GM19035 (cell line): Measurements from ENCODE around the gene KCNN2.
"Not testable (repeated sequence)": the region's sequence is repeated elsewhere in the genome, so short reads cannot be mapped to it uniquely, and the experiment has no call there.

Experiments used
- ATAC-seq: cut with Tn5 transposase; IDR thresholded peaks from one replicate; pipeline ENCODE4 v1.9.1; 2021; ENCODE audit not compliant: unreplicated experiment

The KCNN2 gene

DNA sequence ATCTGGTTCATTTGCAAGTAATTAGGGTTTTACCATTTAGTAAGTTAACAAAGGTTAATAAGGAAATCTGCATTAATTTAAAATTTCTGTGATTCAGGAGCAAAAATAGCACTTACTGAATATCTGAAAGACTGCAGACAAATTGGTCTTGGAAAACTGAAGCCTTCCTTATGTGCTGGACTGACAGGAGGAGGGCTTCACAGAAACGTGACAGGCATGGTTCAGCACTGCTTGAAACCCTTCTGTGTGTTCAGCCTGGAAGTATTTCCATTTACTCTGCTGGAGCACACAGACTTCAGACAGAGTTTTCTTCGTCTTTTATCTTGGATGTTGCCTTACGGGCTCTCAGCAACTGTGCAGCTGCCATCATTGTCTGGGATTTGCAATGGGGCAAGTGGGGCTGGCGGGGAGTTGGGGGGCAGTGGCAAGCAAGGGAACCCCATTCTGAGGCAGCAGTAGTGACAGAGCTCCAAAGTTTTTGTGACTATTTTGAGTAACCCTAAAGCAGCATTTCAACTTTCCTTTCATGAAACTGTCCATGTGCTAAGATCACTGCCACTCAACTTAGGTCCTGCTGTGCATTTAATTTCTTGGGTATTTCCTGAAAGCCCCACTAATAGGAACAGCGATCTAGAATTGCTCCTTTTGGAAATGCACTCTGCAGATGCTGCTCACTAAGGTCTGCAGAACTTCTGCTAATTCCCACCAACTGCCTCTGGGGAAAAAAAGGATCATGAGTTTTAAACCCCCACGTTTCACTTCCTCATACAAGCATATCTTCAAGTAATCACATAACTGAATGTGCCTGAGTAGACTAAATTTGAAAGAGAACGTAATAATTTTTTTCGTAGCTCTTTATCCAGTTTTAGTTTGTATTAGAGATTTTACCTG, 56.6 kb downstream of the KCNN2 start:
- peak; percentile 91 for ATAC-seq

DNA sequence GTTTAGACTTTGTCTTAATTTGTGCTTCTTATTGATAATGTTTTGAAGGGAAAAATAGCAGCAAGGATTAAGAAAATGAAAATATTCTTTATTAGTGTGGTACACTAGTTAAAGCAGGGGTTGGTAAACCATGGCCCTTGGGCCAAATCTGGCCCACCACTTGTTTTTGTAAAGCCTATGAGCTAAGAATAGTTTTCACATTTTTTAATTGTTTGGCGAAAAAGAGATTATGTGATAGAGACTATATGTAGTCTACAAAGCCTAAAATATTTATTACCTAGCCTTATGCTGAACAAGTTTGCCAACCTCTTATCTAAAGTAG, 57.2 kb downstream of the KCNN2 start:
- ATAC-seq = peak; percentile 15

DNA sequence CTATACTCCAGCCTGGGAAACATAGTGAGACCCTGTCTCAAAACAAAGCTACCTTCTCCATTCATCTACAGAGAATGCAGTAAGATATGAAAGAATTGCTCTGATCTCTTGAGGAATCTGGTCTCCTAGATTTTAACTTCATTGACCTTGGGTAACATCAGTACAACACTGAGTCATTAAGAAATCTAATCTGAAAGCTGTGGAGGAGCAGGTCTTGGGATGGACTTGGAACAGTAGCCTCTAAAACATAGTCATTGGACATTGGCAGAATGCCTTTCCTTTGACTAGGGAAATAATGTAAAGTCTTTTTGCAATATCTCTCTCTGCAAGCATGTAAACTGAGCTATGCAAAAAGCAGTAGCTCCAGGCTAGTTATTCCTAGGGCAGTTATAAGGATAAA, 58.1 kb downstream of the KCNN2 start:
- ATAC-seq = no peak

DNA sequence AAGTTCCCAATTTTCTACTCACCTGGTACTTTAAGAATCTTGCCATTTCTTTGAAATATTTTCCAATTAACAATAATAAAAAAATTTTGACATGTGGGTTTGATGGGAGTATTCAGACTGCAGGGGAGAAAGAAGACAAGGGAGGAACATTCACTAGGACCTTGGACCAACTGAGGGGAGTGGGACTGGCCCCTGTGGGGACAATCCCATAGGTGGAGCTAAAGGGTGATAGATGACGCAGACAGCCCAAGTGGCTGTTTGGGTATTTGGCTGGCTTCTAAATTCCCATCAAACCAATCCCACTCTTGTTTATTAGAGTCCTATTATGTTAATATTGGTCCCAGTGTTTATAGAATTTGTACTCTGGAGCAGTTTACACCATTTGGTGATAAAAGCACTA, 65.3 kb downstream of the KCNN2 start:
- no peak for ATAC-seq

DNA sequence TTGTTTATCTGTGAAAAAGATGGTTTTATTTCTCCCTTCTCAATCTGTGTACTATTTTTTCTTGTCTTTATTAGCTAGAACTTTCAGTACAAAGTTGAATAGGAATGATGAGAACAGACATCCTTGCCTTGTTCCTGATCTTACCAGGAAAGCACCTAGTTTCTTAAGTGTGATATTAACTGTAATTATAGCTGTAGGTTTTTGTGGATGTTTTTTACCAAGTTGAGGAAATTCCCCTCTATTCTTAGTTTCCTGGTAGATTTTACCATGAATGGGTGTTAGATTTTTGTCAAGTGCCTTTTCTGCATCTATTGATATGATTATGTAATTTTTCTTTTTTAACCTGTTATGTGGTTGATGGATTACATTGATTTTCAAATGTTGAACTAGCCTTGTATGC, 68.7 kb downstream of the KCNN2 start:
- ATAC-seq = no peak

DNA sequence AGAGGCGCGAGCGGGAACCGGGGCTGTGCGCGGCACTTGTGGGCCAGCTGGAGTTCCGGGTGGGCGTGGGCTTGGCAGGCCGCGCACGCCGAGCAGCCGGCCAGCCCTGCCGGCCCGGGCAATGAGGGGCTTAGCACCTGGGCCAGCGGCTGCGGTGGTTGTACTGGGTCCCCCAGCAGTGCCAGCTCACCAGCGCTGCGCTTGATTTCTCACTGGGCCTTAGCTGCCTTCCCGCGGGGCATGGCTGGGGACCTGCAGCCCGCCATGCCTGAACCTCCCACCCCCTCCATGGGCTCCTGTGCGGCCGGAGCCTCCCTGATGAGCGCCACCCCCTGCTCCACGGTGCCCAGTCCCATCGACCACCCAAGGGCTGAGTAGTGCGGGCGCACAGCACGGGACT, 70.8 kb downstream of the KCNN2 start:
- not testable (repeated sequence) for ATAC-seq

DNA sequence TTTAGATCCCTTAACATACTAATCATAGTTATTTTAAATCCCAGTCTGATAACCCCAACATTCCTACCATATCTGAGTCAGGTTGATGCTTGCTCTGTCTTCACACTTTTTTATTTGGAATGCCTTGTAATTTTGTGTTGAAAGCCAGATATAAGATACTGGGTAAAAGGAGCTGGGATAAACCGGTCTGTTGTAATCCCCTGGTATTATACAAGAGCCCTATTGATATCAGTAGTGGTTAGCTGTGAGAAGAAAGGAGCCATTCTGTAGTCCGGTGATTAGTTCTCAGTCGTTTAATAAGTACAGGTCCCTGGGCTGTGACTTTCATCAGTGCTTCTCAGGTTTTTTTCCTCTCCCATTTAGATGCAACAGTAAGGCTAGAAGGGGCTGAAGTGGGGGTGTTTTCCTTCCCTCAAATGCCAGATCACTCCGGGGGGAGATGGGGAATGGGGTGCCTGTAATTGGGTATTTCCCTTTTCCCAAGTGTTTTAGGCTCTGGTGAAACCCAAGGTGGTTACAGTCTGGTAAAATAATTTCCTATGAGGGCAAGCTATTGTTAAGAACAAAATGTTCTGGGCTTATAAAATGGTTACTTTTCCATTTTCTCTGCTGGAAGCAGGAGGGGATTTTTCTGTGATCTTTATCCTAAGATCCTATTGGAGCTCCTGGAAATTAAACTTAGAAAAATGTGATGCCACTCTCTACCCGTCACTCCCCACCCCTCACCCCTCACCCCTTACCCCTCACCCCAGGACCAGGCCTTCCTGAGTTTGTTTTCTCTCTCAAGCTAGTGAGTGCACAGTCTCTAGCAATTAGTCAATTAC, 72.7 kb downstream of the KCNN2 start:
- ATAC-seq = no peak

DNA sequence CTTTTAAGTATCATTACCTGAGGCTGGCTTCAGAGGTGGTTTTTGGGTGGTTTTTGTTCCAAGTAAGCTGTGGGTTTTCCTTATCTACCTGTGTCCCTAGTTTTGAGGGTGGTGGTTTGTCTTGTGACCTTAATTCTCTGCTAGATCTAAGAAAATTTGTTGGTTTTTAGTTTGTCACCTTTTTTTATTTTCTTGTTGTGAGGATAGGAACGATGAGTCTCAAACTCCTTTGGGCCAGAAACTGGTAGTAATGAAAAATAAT, 73.3 kb downstream of the KCNN2 start:
- ATAC-seq = no peak

DNA sequence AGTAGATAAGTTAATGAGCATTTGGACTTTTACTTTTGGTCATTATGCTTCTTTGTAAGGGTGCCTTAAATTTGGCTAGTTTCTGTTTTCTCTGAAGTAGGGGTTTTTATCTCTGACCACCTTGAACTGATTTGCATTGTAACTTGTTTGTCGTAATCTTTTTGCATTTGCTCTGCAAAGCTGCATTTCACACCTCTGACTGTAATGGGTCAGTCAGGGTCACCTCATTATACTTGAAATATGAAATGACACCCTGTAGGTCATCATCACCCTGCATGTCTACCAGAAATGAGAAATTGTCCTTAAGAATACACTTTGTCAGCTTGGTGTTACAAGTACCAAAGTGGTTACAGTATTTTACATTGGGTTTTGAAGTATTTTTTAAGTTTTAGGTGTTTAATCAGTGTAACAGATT, 74.0 kb downstream of the KCNN2 start:
- peak; percentile 86 for ATAC-seq

DNA sequence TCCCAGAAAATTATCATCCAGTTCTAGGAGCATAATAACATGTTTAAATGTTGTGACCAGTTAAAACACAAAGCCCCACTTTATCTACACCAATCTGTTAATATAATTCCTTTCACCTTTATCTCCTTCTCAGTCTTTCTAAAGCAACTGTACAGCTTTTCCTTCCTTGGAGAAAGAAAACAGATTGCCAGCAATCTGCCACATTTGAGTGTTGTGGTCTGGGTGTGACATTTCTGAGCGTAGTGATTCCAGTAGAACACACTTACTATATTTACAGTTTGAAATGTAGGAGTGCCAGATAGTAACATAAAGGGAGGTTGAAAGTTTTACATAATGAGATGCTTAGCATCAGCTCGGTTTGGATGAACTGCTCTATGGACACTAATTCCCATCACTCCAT, 76.1 kb downstream of the KCNN2 start:
- ATAC-seq = no peak

DNA sequence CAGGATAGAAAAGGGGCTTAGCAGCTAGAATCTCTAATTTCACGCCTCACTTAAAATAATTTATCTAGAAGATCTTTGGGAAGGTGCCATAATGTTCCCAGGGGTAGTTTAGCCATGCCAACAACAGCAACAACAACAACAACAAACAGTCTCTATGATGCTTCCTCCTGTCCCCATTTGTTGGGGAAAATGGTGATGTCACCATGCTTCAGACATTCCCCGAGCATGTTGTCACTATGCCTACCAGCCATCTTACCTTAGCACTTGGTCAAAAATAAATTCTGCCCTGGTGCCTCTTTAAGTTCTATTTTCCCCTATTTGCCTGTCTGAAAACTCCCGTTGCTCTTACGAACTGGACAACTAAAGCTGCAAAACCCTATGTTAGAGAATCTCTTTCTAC, 76.6 kb downstream of the KCNN2 start:
- no peak for ATAC-seq

DNA sequence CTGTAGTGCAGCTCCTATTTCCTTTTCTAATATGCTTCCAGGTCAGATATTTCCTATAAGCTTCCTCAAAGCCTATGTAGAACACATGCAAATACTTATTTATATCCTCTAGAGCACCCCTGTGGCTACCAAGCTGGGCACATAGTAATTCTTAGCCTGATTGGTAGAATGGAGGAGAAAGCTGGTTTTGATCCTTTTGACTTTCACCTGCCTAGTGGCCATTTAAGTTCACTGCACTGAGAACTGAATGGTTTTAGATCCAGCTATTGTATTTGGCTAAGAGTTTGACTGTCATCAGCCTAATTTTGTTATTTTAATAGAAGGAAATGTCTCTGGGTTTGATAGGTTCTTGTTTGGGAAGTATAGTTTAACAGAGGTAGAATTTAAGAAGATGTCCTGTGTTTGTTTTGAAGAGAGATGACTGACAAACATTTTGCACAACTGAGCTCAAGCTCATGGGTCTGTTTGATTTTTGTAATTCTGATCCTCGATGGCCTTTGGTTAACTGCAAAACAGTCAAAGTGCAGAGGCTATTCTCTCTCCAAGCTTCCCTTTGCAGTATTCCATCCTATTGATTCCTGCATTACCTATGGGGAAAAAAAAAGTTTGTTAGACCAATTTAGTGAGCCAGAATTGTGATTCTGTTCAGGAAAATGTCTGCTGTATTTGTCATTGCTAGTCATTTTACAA, 85.4 kb downstream of the KCNN2 start:
- peak; percentile 30 for ATAC-seq

DNA sequence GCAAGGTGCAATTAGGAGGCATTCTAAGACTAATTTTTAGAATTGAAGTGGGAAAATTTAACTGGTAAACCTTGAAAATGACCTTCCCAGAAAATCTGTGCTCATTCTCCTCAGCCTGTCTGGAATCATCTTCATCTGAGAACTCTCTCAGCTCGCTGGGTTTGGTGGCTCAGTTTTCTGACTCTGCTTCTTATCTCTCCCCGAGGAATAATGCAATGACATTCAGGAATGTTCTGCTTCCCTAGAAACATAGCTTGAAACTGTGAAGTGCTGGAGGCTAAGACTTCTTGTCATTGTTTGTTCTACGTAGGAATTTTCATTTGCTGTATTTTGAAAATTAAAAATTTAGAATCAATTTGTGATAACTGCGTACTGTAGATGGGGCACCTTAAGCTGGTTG, 86.6 kb downstream of the KCNN2 start:
- ATAC-seq = no peak

DNA sequence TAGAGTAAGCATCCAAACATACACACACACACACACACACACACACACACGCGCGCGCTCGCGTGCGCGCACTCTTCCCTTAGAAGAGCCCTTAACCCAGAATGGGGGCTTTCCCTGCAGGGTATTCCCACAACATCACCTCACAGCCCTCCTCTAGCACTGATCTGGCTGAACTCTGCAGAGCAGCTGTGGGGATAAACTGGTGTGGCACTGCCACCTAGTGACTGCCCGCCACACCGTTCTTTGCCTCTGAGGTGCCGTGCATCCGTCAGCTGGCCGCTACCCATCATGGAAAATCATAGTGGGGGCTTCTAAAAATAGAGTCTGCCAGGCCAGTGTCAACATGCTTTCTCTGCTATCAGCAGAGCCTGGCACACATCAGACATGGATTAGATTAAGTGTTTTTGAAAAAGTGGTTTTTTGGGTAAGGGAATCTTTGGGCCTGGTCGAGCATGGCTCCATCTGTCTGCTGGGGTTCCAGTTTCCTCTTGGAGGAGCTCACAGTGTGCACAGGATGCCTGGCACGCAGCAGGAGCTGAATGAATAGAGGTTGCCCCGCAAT, 88.1 kb downstream of the KCNN2 start:
- ATAC-seq = peak; percentile 98

DNA sequence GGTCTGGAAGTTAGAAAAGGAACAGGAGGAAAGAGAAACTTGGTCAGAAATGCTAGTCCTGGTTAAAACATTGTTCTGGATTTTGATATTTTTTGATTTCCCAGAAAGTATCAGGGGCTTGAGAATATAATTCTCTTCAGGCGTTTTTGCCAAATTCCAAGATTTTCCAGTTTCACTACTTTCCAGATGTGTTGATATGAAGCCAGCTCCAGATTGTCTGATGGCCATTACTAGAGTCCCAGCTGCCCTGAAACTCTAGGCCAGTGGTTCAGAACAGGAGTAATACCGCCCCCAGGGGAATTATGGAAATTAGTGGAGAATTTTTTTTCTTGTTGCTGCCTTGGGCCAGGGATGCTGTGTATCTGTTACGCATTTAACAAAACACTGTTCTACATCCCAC, 88.6 kb downstream of the KCNN2 start:
- no peak for ATAC-seq

DNA sequence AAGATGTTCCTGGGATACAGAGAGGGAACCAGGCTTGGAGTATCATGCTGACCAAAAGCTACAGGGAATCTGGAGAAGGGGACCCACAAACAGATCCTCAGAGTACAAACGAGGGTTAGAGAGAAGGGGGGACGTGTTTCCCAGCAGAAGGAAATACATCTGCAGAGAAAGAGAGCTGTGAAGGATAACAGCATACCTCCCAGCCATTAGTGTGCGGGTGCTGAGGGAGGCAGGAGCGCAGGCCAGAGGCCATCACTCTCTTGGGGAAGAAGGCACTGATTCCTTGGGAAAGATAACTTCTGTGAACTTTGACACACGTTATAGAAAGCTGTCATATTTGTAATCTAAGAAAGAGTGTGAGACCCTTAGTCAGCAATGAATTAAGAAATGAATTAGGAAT, 96.9 kb downstream of the KCNN2 start:
- ATAC-seq = no peak

DNA sequence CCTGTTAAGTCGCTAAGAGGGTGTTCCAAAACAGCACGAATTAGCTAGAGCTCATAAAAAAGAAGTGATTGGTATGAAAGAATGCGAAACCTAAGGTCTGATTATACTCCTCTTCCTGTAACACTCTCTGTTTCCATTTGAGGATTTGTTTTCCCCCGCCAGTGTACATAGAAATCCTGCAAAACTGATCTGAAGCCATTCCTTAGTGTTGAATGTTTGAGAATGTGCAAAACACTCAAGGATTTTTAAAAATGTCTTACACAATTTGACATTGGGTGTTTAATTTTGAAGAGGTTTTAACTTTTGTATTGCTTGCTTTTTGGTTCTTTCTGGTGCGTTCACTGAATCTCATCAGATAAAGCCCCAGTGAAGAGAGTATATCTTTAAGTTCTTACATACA, 105.3 kb downstream of the KCNN2 start:
- no peak for ATAC-seq

DNA sequence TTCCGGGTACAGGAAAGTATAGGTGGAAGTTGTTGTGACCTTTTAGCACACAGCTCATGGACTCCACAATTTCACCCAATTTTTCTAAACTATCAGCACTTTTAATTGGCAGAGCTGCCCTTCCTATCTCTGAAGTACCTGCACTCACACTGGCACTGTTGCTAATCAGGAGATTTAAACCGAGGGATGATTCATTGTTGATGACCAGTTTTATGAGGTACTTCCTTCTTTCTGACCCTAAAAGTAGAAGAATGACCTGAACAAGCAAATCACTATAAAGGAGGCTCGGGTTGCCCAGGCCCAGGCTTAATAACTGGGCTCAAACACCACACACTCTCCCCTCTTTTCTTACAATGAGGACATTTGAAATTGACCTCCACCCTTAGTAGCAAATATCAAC, 105.9 kb downstream of the KCNN2 start:
- no peak for ATAC-seq

DNA sequence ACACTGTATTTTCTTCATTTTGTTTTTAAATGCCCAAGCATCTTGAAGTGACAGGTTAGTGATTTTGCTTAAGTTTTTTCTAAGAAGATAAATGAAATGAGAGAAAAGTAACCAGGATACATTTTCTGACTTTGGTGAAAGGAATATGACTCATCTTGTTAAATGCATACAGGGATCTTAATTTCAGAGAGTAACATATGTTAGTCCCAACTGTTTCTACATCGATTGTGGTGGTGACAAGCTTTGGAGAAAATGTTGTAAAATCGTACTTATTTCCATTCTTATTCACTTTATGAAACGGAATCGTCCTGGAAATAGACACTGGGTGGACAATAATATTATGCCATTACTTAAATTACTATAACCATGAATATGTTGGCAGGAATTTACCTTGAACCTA, 107.5 kb downstream of the KCNN2 start:
- ATAC-seq = no peak

DNA sequence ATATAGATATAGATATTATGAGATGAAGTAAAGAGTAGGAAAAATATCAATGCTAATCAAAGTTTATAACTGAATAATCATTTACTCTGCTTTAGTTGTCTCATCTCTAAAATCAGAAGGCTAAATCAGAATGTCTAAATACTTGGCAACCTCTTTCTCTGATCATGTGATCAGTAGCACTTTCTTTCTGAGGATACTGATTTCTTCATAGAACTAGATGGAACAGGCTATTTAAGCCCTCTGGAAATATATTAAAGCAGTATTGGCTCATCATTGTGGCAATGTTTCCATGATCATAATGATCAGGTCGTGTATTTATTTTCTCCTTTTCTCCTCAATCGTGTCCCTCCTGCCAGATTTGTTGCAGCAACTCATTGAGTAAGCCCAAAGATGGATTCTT, 109.7 kb downstream of the KCNN2 start:
- ATAC-seq = no peak

DNA sequence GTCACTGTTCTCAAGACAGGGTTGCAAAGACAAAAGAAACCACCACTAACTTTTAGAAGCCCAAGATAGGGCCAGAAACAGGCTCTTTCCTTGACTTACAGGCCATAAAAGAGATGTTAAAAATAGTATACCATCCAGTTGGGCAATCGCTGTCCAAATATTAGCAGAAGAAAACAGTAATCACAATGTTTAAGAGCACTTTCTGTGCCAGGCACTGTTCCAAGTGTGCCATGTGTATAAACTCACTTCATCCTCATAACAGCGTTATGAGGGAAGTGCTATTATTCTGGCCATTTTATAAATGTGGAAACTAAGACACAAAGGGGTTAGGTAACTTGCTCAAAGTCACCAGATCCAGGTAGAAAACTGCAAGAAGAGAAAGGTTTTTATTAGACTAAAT, 111.7 kb downstream of the KCNN2 start:
- ATAC-seq = no peak

DNA sequence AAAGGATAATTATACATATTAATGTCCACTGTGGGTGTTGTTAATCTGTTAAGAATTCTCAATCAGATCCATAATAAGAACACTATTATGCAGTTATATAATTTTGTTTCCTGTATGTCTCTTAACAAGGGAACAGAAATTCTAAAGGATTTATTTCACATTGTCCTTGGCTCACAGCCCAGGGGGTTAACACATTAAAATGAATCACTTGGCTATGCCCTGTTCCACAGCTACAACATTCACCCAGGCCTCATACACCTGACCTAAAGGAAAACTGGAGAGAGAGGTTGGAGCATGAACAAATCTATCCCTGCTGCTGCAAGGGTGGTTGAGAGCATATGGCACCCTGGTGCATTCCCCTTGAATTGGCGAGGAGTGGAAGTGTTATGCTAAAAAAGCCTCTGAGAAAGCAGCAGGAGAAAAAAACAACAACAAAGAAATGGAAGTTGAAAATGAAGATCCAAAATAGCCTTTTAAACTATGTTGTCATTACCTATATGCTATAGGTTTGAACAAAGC, 116.0 kb downstream of the KCNN2 start:
- no peak for ATAC-seq
